ENCODE measurements around the gene CKLF. TPM values are rescaled to one million over a fixed set of nuclear protein-coding genes. Genes with fewer than 3 reads are reported as not detected.

Gene CKLF
- total and polyA plus RNA-seq, 2 experiments from 2014 or later = 64.2 to 108 TPM

GRCh38 chr16:66605177-66605978 is 53.0 kb downstream of the CKLF start:
- Histone ChIP-seq H3K36me3 (ENCODE audit: low read depth) (peaks cover under 1% of the 10 kb centered on the region; the same call in 1 of the 2 replicates), H3K4me1 (ENCODE audit: insufficient read depth) (peaks cover 10% of the 10 kb centered on the region), H3F3A (ENCODE audit: insufficient read depth) (no peaks in the 10 kb centered on the region), H3K9ac (peak overlapping the region; percentile 88), H4K20me1 (ENCODE audit: insufficient read depth) (no peaks in the 10 kb centered on the region), H2AFZ (peak overlapping the region; percentile 79), H3K27me3 (replicated peaks; ENCODE audit: insufficient read depth) (no peaks in the 10 kb centered on the region), H3K9me2 (ENCODE audit: insufficient read depth) (no peaks in the 10 kb centered on the region), H3K4me2 (ENCODE audit: unreplicated experiment) (peak overlapping the region; percentile 57), H3K79me2 (ENCODE audit: insufficient read depth) (peaks cover 38% of the 10 kb centered on the region), H3K27ac (peak overlapping the region; percentile 43), H3K9me3 (ENCODE audit: low read depth) (no peaks in the 10 kb centered on the region), H3K4me3 (peak overlapping the region; percentile 76)
- in situ Hi-C loops (cut with MboI) = no loop called here
- DNase-seq = peak; percentile 75
- WGBS, 2 experiments (ENCODE audit: low coverage in 1 of 2, low lambda C conversion rate in 2 of 2, missing lambda C conversion rate in 2 of 2) = 1 to 16% methylated on average over 7 to 46 of the region's 61 CpGs
- no peak for TF ChIP-seq EZH2phosphoT487 (IDR thresholded peaks at IDR 0.05; ENCODE audit: insufficient read depth, low read depth)
- TF ChIP-seq EZH2 (IDR thresholded peaks at IDR 0.05; ENCODE audit: insufficient read depth, poor library complexity, severe bottlenecking) = no peak

GRCh38 chr16:66605979-66606751 is 53.8 kb downstream of the CKLF start:
- Histone ChIP-seq H3K4me2 (ENCODE audit: unreplicated experiment) (peak overlapping the region; percentile 57), H4K20me1 (ENCODE audit: insufficient read depth) (no peaks in the 10 kb centered on the region)

GRCh38 chr16:66608241-66609138 is 56.1 kb downstream of the CKLF start:
- H3K9ac ChIP-seq = peak overlapping the region; percentile 52
- peak; percentile 90 for DNase-seq
- H3K4me3 ChIP-seq = no peak overlapping the region
- H3K4me1 ChIP-seq (ENCODE audit: insufficient read depth) = peaks cover 10% of the 10 kb centered on the region
- 34% methylated on average over 17 of the region's 17 CpGs for WGBS, 2 experiments (ENCODE audit: low coverage in 1 of 2, low lambda C conversion rate in 2 of 2, missing lambda C conversion rate in 2 of 2)
- peaks cover 38% of the 10 kb centered on the region for H3K79me2 ChIP-seq (ENCODE audit: insufficient read depth)
- no peaks in the 10 kb centered on the region for H3K9me3 ChIP-seq (ENCODE audit: low read depth)
- peak overlapping the region; percentile 9; the same call in 1 of the 2 replicates for H3K27ac ChIP-seq
- no peaks in the 10 kb centered on the region for H3F3A ChIP-seq (ENCODE audit: insufficient read depth)
- peaks cover 7% of the 10 kb centered on the region; the same call in 1 of the 2 replicates for H3K36me3 ChIP-seq (ENCODE audit: low read depth)
- no peak overlapping the region for H3K4me2 ChIP-seq (ENCODE audit: unreplicated experiment)
- H4K20me1 ChIP-seq (ENCODE audit: insufficient read depth) = no peaks in the 10 kb centered on the region
- H2AFZ ChIP-seq = no peak overlapping the region
- no peak for TF ChIP-seq EZH2phosphoT487 (IDR thresholded peaks at IDR 0.05; ENCODE audit: insufficient read depth, low read depth)
- TF ChIP-seq EZH2 (IDR thresholded peaks at IDR 0.05; ENCODE audit: insufficient read depth, poor library complexity, severe bottlenecking) = no peak
- in situ Hi-C loops (cut with MboI) = no loop called here
- H3K27me3 ChIP-seq (replicated peaks; ENCODE audit: insufficient read depth) = no peaks in the 10 kb centered on the region
- no peaks in the 10 kb centered on the region for H3K9me2 ChIP-seq (ENCODE audit: insufficient read depth)

More at GRCh38 chr16:66605979-66606751, 53.8 kb downstream of the CKLF start:
- Histone ChIP-seq H3K9me3 (ENCODE audit: low read depth) (no peaks in the 10 kb centered on the region), H3K79me2 (ENCODE audit: insufficient read depth) (peaks cover 38% of the 10 kb centered on the region), H3K27me3 (replicated peaks; ENCODE audit: insufficient read depth) (no peaks in the 10 kb centered on the region), H3K4me1 (ENCODE audit: insufficient read depth) (peaks cover 10% of the 10 kb centered on the region), H2AFZ (no peak overlapping the region), H3K9me2 (ENCODE audit: insufficient read depth) (no peaks in the 10 kb centered on the region), H3K36me3 (ENCODE audit: low read depth) (peaks cover 7% of the 10 kb centered on the region; the same call in 1 of the 2 replicates), H3K4me3 (peak overlapping the region; percentile 76), H3K9ac (peak overlapping the region; percentile 88), H3F3A (ENCODE audit: insufficient read depth) (no peaks in the 10 kb centered on the region), H3K27ac (no peak overlapping the region)
- in situ Hi-C loops (cut with MboI) = no loop called here
- 67 to 68% methylated on average over 10 of the region's 10 CpGs for WGBS, 2 experiments (ENCODE audit: low coverage in 1 of 2, low lambda C conversion rate in 2 of 2, missing lambda C conversion rate in 2 of 2)
- TF ChIP-seq EZH2 (IDR thresholded peaks at IDR 0.05; ENCODE audit: insufficient read depth, poor library complexity, severe bottlenecking) = no peak
- no peak for TF ChIP-seq EZH2phosphoT487 (IDR thresholded peaks at IDR 0.05; ENCODE audit: insufficient read depth, low read depth)
- no peak for DNase-seq

GRCh38 chr16:66609139-66609510 is 56.7 kb downstream of the CKLF start:
- Histone ChIP-seq H3K36me3 (ENCODE audit: low read depth) (peaks cover 7% of the 10 kb centered on the region; the same call in 1 of the 2 replicates), H4K20me1 (ENCODE audit: insufficient read depth) (no peaks in the 10 kb centered on the region), H3K27ac (no peak overlapping the region), H3K4me1 (ENCODE audit: insufficient read depth) (peaks cover 10% of the 10 kb centered on the region), H3K27me3 (replicated peaks; ENCODE audit: insufficient read depth) (no peaks in the 10 kb centered on the region), H3K9me2 (ENCODE audit: insufficient read depth) (no peaks in the 10 kb centered on the region), H3K4me2 (ENCODE audit: unreplicated experiment) (no peak overlapping the region), H3F3A (ENCODE audit: insufficient read depth) (no peaks in the 10 kb centered on the region), H3K9me3 (ENCODE audit: low read depth) (no peaks in the 10 kb centered on the region), H2AFZ (no peak overlapping the region), H3K4me3 (no peak overlapping the region), H3K9ac (peak overlapping the region; percentile 52), H3K79me2 (ENCODE audit: insufficient read depth) (peaks cover 38% of the 10 kb centered on the region)
- in situ Hi-C loops (cut with MboI) = no loop called here
- TF ChIP-seq EZH2phosphoT487 (IDR thresholded peaks at IDR 0.05; ENCODE audit: insufficient read depth, low read depth) = no peak
- no peak for TF ChIP-seq EZH2 (IDR thresholded peaks at IDR 0.05; ENCODE audit: insufficient read depth, poor library complexity, severe bottlenecking)
- WGBS, 2 experiments (ENCODE audit: low coverage in 1 of 2, low lambda C conversion rate in 2 of 2, missing lambda C conversion rate in 2 of 2) = 92 to 96% methylated on average over 12 of the region's 12 CpGs
- DNase-seq = no peak
